Measurements from ENCODE around the gene RESF1. TPM values are rescaled to one million over a fixed set of nuclear protein-coding genes. Genes with fewer than 3 reads are reported as not detected.

The RESF1 gene
- total RNA-seq, 3 donors from 2014 or later: 75.0 to 123 (median 99.6) TPM

- DNase-seq (ENCODE audit: low spot score in 2 of 2): no peak
- TF ChIP-seq CTCF (IDR thresholded peaks at IDR 0.05): no peak
- TF ChIP-seq POLR2AphosphoS5 (IDR thresholded peaks at IDR 0.05): no peak
- TF ChIP-seq POLR2A (IDR thresholded peaks at IDR 0.05): no peak
- H3K4me3 ChIP-seq: no peak overlapping the region
- no peaks in the 10 kb centered on the region for H3K27me3 ChIP-seq
- intact Hi-C loops (cut with DNase I; ENCODE audit: low total_unique reads): no loop called here
- H3K4me1 ChIP-seq: no peaks in the 10 kb centered on the region
- peaks cover 5 to 19% of the 10 kb centered on the region in 2 donors for H3K9me3 ChIP-seq
- H3K36me3 ChIP-seq: no peaks in the 10 kb centered on the region
- H3K27ac ChIP-seq: no peak overlapping the region
Observed at GRCh38 chr12:31970199-31970598, 11.0 kb downstream of the RESF1 start.

- H3K36me3 ChIP-seq: no peaks in the 10 kb centered on the region
- H3K27me3 ChIP-seq: no peaks in the 10 kb centered on the region
Observed at GRCh38 chr12:31973818-31974217, 14.6 kb downstream of the RESF1 start.

DNA sequence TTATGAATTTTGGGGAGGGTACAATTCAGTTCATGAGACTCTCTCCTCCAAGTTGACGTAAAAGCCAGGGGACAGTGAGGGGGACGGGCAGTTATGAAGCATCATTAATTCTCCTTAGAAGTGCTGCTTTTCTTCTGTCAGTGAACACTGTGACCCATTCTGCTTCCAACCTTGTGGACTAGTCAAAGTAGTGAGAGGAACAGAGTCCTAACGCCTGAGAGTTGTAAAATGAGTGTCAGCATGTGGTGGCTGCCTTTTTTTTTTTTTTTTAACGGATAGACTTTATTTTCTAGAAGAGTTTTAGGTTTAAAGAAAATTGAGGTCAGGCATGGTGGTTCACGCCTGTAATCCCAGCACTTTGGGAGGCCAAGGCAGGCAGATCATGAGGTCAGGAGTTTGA lies 15.5 kb downstream of the RESF1 start:
- no peak for DNase-seq (ENCODE audit: low spot score in 2 of 2)
- H3K27me3 ChIP-seq: no peaks in the 10 kb centered on the region
- no peaks in the 10 kb centered on the region for H3K4me1 ChIP-seq
- peaks cover 4% of the 10 kb centered on the region for H3K36me3 ChIP-seq
- H3K27ac ChIP-seq: no peak overlapping the region
- no peak for TF ChIP-seq POLR2A (IDR thresholded peaks at IDR 0.05)
- no peak for TF ChIP-seq POLR2AphosphoS5 (IDR thresholded peaks at IDR 0.05)
- no peak for TF ChIP-seq CTCF (IDR thresholded peaks at IDR 0.05)
- H3K4me3 ChIP-seq: no peak overlapping the region
- peaks cover 21 to 42% of the 10 kb centered on the region in 2 donors for H3K9me3 ChIP-seq
- intact Hi-C loops (cut with DNase I; ENCODE audit: low total_unique reads): no loop called here

More at GRCh38 chr12:31973818-31974217, 14.6 kb downstream of the RESF1 start:
- peaks cover 21 to 36% of the 10 kb centered on the region in 2 donors for H3K9me3 ChIP-seq
- no peak for DNase-seq (ENCODE audit: low spot score in 2 of 2)
- intact Hi-C loops (cut with DNase I; ENCODE audit: low total_unique reads): no loop called here
- no peak overlapping the region for H3K4me3 ChIP-seq
- H3K27ac ChIP-seq: no peak overlapping the region
- TF ChIP-seq POLR2AphosphoS5 (IDR thresholded peaks at IDR 0.05): no peak
- no peak for TF ChIP-seq CTCF (IDR thresholded peaks at IDR 0.05)
- no peak for TF ChIP-seq POLR2A (IDR thresholded peaks at IDR 0.05)
- no peaks in the 10 kb centered on the region for H3K4me1 ChIP-seq

DNA sequence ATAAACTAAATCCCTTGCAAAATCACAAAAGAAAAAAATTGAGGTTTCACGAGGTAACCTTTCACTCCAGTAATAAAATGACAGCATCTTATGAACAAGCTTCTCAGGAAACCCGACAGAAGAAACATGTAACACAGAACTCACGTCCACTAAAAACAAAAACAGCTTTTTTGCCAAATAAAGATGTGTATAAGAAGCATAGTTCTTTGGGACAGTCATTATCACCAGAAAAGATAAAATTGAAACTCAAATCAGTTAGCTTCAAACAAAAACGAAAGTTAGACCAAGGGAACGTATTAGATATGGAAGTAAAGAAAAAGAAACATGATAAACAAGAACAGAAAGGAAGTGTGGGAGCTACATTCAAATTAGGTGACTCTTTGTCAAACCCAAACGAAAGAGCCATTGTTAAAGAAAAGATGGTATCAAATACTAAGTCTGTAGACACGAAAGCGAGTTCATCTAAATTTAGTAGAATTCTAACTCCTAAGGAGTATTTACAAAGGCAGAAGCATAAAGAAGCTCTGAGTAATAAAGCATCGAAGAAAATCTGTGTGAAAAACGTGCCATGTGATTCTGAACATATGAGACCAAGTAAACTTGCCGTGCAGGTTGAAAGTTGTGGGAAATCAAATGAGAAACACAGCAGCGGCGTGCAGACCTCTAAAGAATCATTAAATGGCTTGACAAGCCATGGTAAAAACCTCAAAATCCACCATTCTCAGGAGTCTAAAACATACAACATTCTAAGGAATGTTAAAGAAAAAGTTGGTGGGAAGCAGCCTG lies 25.8 kb downstream of the RESF1 start:
- intact Hi-C loops (cut with DNase I; ENCODE audit: low total_unique reads): no loop called here
- TF ChIP-seq POLR2AphosphoS5 (IDR thresholded peaks at IDR 0.05) (no peak), POLR2A (IDR thresholded peaks at IDR 0.05) (no peak), CTCF (IDR thresholded peaks at IDR 0.05) (no peak)
- no peaks in the 10 kb centered on the region for H3K27me3 ChIP-seq
- peaks cover 10 to 19% of the 10 kb centered on the region in 2 donors for H3K9me3 ChIP-seq
- peaks cover 5% of the 10 kb centered on the region for H3K36me3 ChIP-seq
- no peak overlapping the region for H3K27ac ChIP-seq
- no peak overlapping the region for H3K4me3 ChIP-seq
- DNase-seq (ENCODE audit: low spot score in 2 of 2): no peak
- no peaks in the 10 kb centered on the region for H3K4me1 ChIP-seq

DNA sequence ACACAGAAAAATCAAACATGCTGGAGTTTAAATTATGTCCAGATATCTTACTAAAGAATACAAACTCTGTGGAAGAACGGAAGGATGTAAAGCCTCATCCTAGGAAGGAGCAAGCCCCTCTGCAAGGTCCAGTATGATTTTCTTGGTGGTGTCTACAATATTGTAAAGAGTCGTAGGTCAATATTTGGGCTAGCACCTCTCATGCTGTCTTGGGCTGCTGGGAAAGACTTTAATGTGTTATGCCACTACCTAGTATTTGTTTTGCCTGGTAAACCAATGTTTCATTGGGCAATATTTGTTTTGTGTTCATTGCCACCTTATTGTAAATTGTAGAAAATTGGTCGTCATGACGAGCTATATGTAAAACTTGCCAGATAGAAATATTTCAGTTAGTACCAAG lies 26.6 kb downstream of the RESF1 start:
- intact Hi-C loops (cut with DNase I; ENCODE audit: low total_unique reads): no loop called here
- no peak for TF ChIP-seq POLR2AphosphoS5 (IDR thresholded peaks at IDR 0.05)
- H3K36me3 ChIP-seq: peaks cover 4% of the 10 kb centered on the region
- no peak overlapping the region for H3K4me3 ChIP-seq
- H3K4me1 ChIP-seq: no peaks in the 10 kb centered on the region
- H3K27ac ChIP-seq: no peak overlapping the region
- no peaks in the 10 kb centered on the region for H3K27me3 ChIP-seq
- peaks cover 6 to 19% of the 10 kb centered on the region in 2 donors for H3K9me3 ChIP-seq
- no peak for DNase-seq (ENCODE audit: low spot score in 2 of 2)
